NB4 (cell line): Measurements from ENCODE around the gene DLG2.

Experiments used
- DNase-seq: peaks from one replicate; pipeline ENCODE4 v3.0.0; 2010; ENCODE audit warnings: low read depth
- H3K4me3 ChIP-seq: one replicate; pipeline ENCODE4 v1.5.1; 2011; ENCODE audit warnings: mild to moderate bottlenecking, low read depth, low read length, moderate library complexity
- CTCF ChIP-seq: IDR thresholded peaks from one replicate; pipeline ENCODE4 v1.5.1; 2012; ENCODE audit warnings: low read depth, low read length
- MYC ChIP-seq: IDR thresholded peaks from 2 replicates; pipeline ENCODE4 v1.6.1; 2011; ENCODE audit warnings: low read depth, low read length
- POLR2A ChIP-seq: IDR thresholded peaks from 2 replicates; pipeline ENCODE4 v1.6.1; 2011; ENCODE audit warnings: mild to moderate bottlenecking; ENCODE audit not compliant: insufficient read length; ENCODE audit errors: extremely low read depth
- TF ChIP-seq, protein P1 (sequence below): IDR thresholded peaks from 2 replicates; pipeline ENCODE4 v1.6.1; 2011; ENCODE audit warnings: low read depth, low read length

DLG2 gene

GRCh38 chr11:85472953-85473352 is 154.2 kb downstream of the DLG2 start:
- TF ChIP-seq CTCF (no peak), POLR2A (no peak), MYC (no peak)
- no peak overlapping the region for H3K4me3 ChIP-seq
- DNase-seq: no peak

- peak; percentile 9 for DNase-seq
- H3K4me3 ChIP-seq: no peak overlapping the region
- TF ChIP-seq POLR2A (no peak), MYC (no peak), CTCF (no peak)
- TF ChIP-seq, protein P1, sequence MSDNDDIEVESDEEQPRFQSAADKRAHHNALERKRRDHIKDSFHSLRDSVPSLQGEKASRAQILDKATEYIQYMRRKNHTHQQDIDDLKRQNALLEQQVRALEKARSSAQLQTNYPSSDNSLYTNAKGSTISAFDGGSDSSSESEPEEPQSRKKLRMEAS: no peak
Observed at GRCh38 chr11:85464283-85464682, 162.9 kb downstream of the DLG2 start.

DNA sequence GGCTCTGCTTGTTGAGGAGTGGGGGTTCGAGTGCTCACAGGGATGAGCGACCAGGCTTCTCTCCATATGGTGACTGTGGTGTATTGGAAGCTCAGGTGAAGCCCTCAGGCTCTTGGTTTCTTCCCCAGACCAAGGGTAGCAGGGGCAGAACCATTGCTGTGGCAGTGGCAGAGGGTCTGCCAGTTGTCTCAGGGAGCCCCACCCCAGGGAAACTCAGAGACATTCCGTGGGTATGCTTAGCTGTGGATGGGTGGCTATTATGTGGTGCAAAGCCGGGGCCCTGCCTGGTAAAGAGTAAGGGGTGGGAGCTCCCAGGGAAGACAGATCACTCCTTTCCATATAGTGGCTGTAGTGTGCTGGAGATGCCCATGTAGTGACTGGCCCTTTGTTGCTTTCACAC is 167.8 kb downstream of the DLG2 start:
- DNase-seq: no peak
- TF ChIP-seq CTCF (no peak), POLR2A (no peak)
- H3K4me3 ChIP-seq: no peak overlapping the region

- TF ChIP-seq CTCF (no peak), MYC (no peak), POLR2A (no peak)
- TF ChIP-seq, protein P1: no peak
- DNase-seq: no peak
- H3K4me3 ChIP-seq: no peak overlapping the region
Observed at GRCh38 chr11:85444479-85444878, 182.7 kb downstream of the DLG2 start.

DNA sequence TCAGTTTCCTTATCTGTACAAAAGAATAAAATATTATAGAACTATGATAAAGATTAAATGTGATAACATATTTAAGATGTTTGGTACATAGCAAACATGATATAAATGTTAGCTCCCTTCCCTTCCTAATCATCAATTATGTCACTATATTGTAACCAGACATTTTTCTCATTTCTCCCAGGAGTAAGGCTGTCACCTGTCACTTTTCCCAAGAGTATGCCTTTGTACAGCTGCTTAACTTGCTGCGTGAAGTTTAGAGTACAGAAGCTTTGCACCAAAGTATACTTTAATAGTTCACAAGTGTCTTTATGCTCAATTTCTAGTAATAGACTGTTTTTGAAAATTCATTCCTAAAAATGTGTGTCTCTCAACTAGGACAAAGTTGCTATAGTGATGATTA is 186.9 kb downstream of the DLG2 start:
- no peak for TF ChIP-seq POLR2A
- TF ChIP-seq MYC: no peak
- no peak for TF ChIP-seq CTCF
- TF ChIP-seq, protein P1: no peak
- H3K4me3 ChIP-seq: no peak overlapping the region
- DNase-seq: no peak

DNA sequence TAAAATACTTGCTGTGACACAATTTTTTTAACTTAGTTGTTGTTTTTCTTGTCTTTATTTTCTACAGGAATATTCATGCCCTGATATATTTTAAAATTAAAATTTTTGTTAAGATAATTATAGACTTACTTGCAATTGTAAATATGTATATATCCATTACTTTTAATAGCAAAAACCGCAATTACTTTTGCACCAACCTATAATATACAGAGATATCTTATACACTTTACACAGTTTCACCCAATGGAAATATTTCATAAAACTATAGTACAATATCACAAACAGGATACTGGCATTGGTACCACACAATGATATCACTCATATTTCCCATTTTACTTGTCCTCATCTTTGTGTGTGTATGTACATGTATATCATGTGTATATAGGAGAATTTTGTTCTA is 188.8 kb downstream of the DLG2 start:
- TF ChIP-seq CTCF (no peak), POLR2A (no peak), MYC (no peak)
- TF ChIP-seq, protein P1: no peak

More for the DNA sequence above, 188.8 kb downstream of the DLG2 start:
- no peak overlapping the region for H3K4me3 ChIP-seq
- DNase-seq: no peak
